SK-N-SH (cell line): ENCODE data around the gene SLCO3A1. TPM values are rescaled to one million over a fixed set of nuclear protein-coding genes. Genes with fewer than 3 reads are reported as not detected.
A peak's percentile ranks its signal among the peaks of the same experiment; 100 is the strongest.

Experiments used
- CTCF ChIA-PET: fragments of 300-600, 350-600 bp; formaldehyde crosslinking; extraction: SDS; loops from one replicate; lab custom pipeline; 2021; lab: Yijun Ruan, JAX
- POLR2A ChIA-PET: fragments of 350-600 bp; sonication (Branson Sonifier 250); formaldehyde crosslinking; extraction: SDS; loops from one replicate; lab custom pipeline; 2020; ENCODE audit warnings: antibody characterized with exemption, inconsistent platforms; lab: Yijun Ruan, JAX
- DNase-seq: peaks from one replicate; pipeline ENCODE4 v3.0.0; 2012
- H2AFZ ChIP-seq: fragments of 200-600 bp; sonication (generic); 2 replicates; pipeline ENCODE4 v1.8.1; 2016; ENCODE audit warnings: antibody characterized with exemption, mild to moderate bottlenecking, low read depth
- H3F3A ChIP-seq: fragments of 200-600 bp; sonication (generic); replicated peaks from 2 replicates; pipeline ENCODE3; 2016; ENCODE audit warnings: antibody characterized with exemption, mild to moderate bottlenecking; ENCODE audit not compliant: insufficient read depth
- H3K27ac ChIP-seq, 2 experiments: fragments of 200-500 bp in 1 of 2; fragments of 200-600 bp in 1 of 2; sonication (Bioruptor generic) in 1 of 2; sonication (generic), shearing (Covaris generic) in 1 of 2; 2 replicates each; pipeline versions ENCODE4 v1.5.1 to v1.6.1; 2014 to 2016; ENCODE audit warnings: low read depth in 2 of 2, inconsistent platforms in 1 of 2, low read length in 1 of 2, mild to moderate bottlenecking in 1 of 2, mixed read lengths in 1 of 2
- H3K27me3 ChIP-seq: fragments of 200-600 bp; sonication (generic), shearing (Covaris generic); 2 replicates; pipeline ENCODE4 v1.6.1; 2016; ENCODE audit warnings: mixed run types; ENCODE audit not compliant: insufficient read depth
- H3K36me3 ChIP-seq, 2 experiments: fragments of 200-500 bp in 1 of 2; fragments of 200-600 bp in 1 of 2; sonication (Bioruptor generic) in 1 of 2; sonication (generic) in 1 of 2; replicated peaks in 1 of 2; 2 replicates each; pipeline versions ENCODE3 to v1.5.1; 2014 to 2016; ENCODE audit warnings: low read length in 1 of 2, mild to moderate bottlenecking in 1 of 2; ENCODE audit not compliant: insufficient read depth in 2 of 2, control insufficient read depth in 1 of 2
- H3K4me1 ChIP-seq, 2 experiments: fragments of 200-500 bp in 1 of 2; fragments of 200-600 bp in 1 of 2; sonication (Bioruptor generic) in 1 of 2; sonication (generic), shearing (Covaris generic) in 1 of 2; 2 replicates each; pipeline versions ENCODE4 v1.5.1 to v1.6.1; 2014 to 2016; ENCODE audit warnings: low read depth in 1 of 2, low read length in 1 of 2, mixed run types in 1 of 2; ENCODE audit not compliant: insufficient read depth in 2 of 2, control insufficient read depth in 1 of 2
- H3K4me2 ChIP-seq: fragments of 200-600 bp; sonication (generic), shearing (Covaris generic); 2 replicates; pipeline ENCODE4 v1.6.1; 2017; ENCODE audit warnings: mixed run types
- H3K4me3 ChIP-seq, 2 experiments: fragments of 200-500 bp in 1 of 2; fragments of 200-600 bp in 1 of 2; sonication (Bioruptor generic) in 1 of 2; sonication (generic), shearing (Covaris generic) in 1 of 2; 2 replicates each; pipeline versions ENCODE4 v1.5.1 to v1.8.1; 2014 to 2016; ENCODE audit warnings: low read depth in 2 of 2, inconsistent platforms in 1 of 2, low read length in 1 of 2, mild to moderate bottlenecking in 1 of 2, mixed read lengths in 1 of 2, moderate library complexity in 1 of 2
- H3K79me2 ChIP-seq: fragments of 200-600 bp; sonication (generic); 2 replicates; pipeline ENCODE4 v1.8.1; 2017; ENCODE audit warnings: mild to moderate bottlenecking; ENCODE audit not compliant: insufficient read depth
- H3K9ac ChIP-seq: fragments of 200-600 bp; sonication (generic); 2 replicates; pipeline ENCODE4 v1.6.1; 2017; ENCODE audit warnings: mixed run types
- H3K9me2 ChIP-seq: fragments of 200-600 bp; sonication (generic); 2 replicates; pipeline ENCODE4 v1.6.1; 2017; ENCODE audit warnings: mixed run types
- H3K9me3 ChIP-seq: fragments of 200-600 bp; sonication (generic); 2 replicates; pipeline ENCODE4 v1.6.1; 2017; ENCODE audit warnings: mixed run types, mild to moderate bottlenecking, moderate library complexity
- H4K20me1 ChIP-seq: fragments of 200-600 bp; sonication (generic); 2 replicates; pipeline ENCODE4 v1.6.1; 2017; ENCODE audit warnings: mild to moderate bottlenecking, mixed run types; ENCODE audit not compliant: insufficient read depth
- FOSL2 ChIP-seq: IDR thresholded peaks from 2 replicates; pipeline ENCODE4 v1.4.0; 2012; ENCODE audit warnings: low read depth, mild to moderate bottlenecking, moderate library complexity, borderline replicate concordance
- JUND ChIP-seq: IDR thresholded peaks from 2 replicates; pipeline ENCODE4 v1.4.0; 2012
- RFX5 ChIP-seq: IDR thresholded peaks from 2 replicates; pipeline ENCODE4 v1.6.1; 2012; ENCODE audit warnings: mild to moderate bottlenecking, improper control_type of control experiment, low read length
- RXRA ChIP-seq: IDR thresholded peaks from 2 replicates; pipeline ENCODE4 v1.4.0; 2012; ENCODE audit warnings: low read depth, mild to moderate bottlenecking, borderline replicate concordance
- WGBS: methylation state at CpG from one replicate; pipeline ENCODE4 v1.1.6; 2017; ENCODE audit warnings: low lambda C conversion rate; 5-methylcytosine and 5-hydroxymethylcytosine counted together
- polyA plus RNA-seq, 3 experiments: library from polyadenylated mRNA; depleted of rRNA; stranded (reverse); fragments of >200 nt; gene quantifications; 2 replicates each; pipeline ENCODE4 v1.2.3, GENCODE V29; 2012
- TF ChIP-seq, protein P1 (sequence below): IDR thresholded peaks from 2 replicates; pipeline ENCODE4 v1.4.0; 2012; ENCODE audit warnings: low read depth
- TF ChIP-seq, protein P2 (sequence below): IDR thresholded peaks from 2 replicates; pipeline ENCODE4 v1.4.0; 2012; ENCODE audit warnings: low read depth, borderline replicate concordance
- TF ChIP-seq, protein P3 (sequence below): fragments of 200-600 bp; sonication (generic); IDR thresholded peaks from 2 replicates; pipeline ENCODE4 v1.6.1; 2017; ENCODE audit warnings: antibody characterized with exemption, mild to moderate bottlenecking, moderate library complexity

The SLCO3A1 gene
- polyA plus RNA-seq, 1 of the 3 experiments (the other 2 are of a cell fraction) = 19.7 TPM

DNA sequence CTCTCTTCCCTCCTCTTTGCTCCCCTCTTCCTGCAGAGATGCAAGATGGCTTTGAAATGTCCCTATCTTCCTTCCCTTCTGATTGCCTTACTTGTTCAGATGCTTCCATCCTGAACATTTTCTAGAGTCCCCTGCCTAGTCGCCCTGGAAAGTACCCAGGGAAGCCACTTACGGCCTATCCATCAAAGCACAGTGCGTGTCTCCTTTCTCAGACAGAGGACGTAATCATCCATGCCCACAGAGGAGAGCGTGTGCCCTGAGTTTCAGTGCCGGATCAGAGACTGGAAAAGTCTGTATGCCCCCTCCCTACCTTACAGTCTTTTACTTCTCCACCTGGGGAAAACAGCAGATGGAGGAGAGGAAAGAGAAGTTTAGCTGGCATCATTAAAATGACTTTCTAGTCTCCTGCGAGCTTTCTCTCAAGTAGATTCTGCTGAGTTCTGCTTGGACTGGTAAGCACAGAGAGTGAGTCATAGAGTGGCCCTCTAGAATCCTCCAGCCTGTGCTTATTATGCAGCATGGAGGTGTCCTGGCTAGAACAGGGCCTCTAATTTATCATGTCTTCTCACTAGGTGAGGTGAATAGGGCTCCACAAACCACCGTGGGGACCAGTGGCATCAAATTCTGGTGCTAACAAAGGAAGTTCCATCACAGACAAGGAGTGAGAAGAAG, 114.6 kb downstream of the SLCO3A1 start:
- no peak overlapping the region for H3K9ac ChIP-seq
- peak; percentile 66; the same call in 1 of the 2 replicates for TF ChIP-seq FOSL2
- peak; percentile 48 for TF ChIP-seq JUND
- no peak for TF ChIP-seq RXRA
- CTCF ChIA-PET = interaction anchor here (0.6 to 1.3 kb wide), 3 partner anchors 14 to 682 kb away, joined by 3 to 4 read pairs (median 3); no protein-coding TSS in a partner anchor

DNA sequence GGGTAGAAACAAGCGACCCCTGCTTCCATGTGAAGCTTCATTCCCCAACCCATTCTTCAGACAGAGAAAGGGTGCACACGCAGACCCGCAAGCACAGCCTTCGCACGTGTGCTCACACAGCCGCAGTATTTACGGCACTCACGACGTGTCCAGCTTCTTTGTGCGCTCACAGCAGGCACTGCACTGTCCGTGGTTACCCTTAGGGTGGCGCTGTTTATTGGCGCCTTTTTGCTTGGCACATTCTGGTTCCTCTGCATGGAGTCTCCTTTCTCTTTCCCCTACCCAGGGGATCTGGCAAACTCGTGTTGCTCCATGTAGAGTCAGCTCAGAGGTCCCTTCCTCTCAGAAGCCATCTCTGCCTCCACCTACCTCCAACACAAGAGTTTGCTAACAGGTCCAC, 115.1 kb downstream of the SLCO3A1 start:
- Histone ChIP-seq H3K4me1 (peaks cover 3 to 21% of the 10 kb centered on the region in 2 experiments), H4K20me1 (no peaks in the 10 kb centered on the region), H3K9ac (no peak overlapping the region), H3K9me3 (no peaks in the 10 kb centered on the region), H3K4me2 (peak overlapping the region; percentile 28; the same call in 1 of the 2 replicates), H3K4me3 (no peak overlapping the region), H3K79me2 (peaks cover 33% of the 10 kb centered on the region; the same call in 1 of the 2 replicates), H2AFZ (no peak overlapping the region), H3K9me2 (no peaks in the 10 kb centered on the region), H3K27ac (peak overlapping the region in 1 of 2 experiments; percentile 6; a peak in 1 of 4 replicates), H3F3A (peaks cover 26% of the 10 kb centered on the region), H3K36me3 (no peaks in the 10 kb centered on the region), H3K27me3 (no peaks in the 10 kb centered on the region)
- ChIA-PET POLR2A (no interaction called here), CTCF (interaction anchor here (0.6 to 1.3 kb wide), 4 partner anchors 11 to 682 kb away, joined by 3 to 4 read pairs (median 3); no protein-coding TSS in a partner anchor)
- DNase-seq = no peak
- TF ChIP-seq, protein P1, sequence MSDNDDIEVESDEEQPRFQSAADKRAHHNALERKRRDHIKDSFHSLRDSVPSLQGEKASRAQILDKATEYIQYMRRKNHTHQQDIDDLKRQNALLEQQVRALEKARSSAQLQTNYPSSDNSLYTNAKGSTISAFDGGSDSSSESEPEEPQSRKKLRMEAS = no peak
- TF ChIP-seq RFX5 = no peak
- TF ChIP-seq, protein P2, sequence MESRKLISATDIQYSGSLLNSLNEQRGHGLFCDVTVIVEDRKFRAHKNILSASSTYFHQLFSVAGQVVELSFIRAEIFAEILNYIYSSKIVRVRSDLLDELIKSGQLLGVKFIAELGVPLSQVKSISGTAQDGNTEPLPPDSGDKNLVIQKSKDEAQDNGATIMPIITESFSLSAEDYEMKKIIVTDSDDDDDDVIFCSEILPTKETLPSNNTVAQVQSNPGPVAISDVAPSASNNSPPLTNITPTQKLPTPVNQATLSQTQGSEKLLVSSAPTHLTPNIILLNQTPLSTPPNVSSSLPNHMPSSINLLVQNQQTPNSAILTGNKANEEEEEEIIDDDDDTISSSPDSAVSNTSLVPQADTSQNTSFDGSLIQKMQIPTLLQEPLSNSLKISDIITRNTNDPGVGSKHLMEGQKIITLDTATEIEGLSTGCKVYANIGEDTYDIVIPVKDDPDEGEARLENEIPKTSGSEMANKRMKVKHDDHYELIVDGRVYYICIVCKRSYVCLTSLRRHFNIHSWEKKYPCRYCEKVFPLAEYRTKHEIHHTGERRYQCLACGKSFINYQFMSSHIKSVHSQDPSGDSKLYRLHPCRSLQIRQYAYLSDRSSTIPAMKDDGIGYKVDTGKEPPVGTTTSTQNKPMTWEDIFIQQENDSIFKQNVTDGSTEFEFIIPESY = no peak
- TF ChIP-seq, protein P3, sequence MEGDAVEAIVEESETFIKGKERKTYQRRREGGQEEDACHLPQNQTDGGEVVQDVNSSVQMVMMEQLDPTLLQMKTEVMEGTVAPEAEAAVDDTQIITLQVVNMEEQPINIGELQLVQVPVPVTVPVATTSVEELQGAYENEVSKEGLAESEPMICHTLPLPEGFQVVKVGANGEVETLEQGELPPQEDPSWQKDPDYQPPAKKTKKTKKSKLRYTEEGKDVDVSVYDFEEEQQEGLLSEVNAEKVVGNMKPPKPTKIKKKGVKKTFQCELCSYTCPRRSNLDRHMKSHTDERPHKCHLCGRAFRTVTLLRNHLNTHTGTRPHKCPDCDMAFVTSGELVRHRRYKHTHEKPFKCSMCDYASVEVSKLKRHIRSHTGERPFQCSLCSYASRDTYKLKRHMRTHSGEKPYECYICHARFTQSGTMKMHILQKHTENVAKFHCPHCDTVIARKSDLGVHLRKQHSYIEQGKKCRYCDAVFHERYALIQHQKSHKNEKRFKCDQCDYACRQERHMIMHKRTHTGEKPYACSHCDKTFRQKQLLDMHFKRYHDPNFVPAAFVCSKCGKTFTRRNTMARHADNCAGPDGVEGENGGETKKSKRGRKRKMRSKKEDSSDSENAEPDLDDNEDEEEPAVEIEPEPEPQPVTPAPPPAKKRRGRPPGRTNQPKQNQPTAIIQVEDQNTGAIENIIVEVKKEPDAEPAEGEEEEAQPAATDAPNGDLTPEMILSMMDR = peak; percentile 41
- WGBS = 91% methylated on average over 14 of the region's 14 CpGs

More for the DNA sequence above, 114.6 kb downstream of the SLCO3A1 start:
- peak overlapping the region; percentile 28; the same call in 1 of the 2 replicates for H3K4me2 ChIP-seq
- peaks cover 0 to 21% of the 10 kb centered on the region in 2 experiments for H3K4me1 ChIP-seq
- peaks cover 30% of the 10 kb centered on the region; the same call in 1 of the 2 replicates for H3K79me2 ChIP-seq
- H2AFZ ChIP-seq = no peak overlapping the region
- H3K27ac ChIP-seq = peak overlapping the region in 1 of 2 experiments; percentile 89; a peak in 1 of 4 replicates
- H3K9me3 ChIP-seq = no peaks in the 10 kb centered on the region
- no peaks in the 10 kb centered on the region for H4K20me1 ChIP-seq
- peaks cover 26% of the 10 kb centered on the region for H3F3A ChIP-seq
- 77% methylated on average over 8 of the region's 8 CpGs for WGBS
- H3K36me3 ChIP-seq = no peaks in the 10 kb centered on the region
- no peak for DNase-seq
- no peak overlapping the region for H3K4me3 ChIP-seq
- POLR2A ChIA-PET = no interaction called here
- no peaks in the 10 kb centered on the region for H3K27me3 ChIP-seq
- no peaks in the 10 kb centered on the region for H3K9me2 ChIP-seq
